Measurements from ENCODE around the gene ADK. TPM values are rescaled to one million over a fixed set of nuclear protein-coding genes. Genes with fewer than 3 reads are reported as not detected.

ADK gene
- total and polyA plus RNA-seq, 4 donors = 12.6 to 21.1 (median 16.1) TPM

DNA sequence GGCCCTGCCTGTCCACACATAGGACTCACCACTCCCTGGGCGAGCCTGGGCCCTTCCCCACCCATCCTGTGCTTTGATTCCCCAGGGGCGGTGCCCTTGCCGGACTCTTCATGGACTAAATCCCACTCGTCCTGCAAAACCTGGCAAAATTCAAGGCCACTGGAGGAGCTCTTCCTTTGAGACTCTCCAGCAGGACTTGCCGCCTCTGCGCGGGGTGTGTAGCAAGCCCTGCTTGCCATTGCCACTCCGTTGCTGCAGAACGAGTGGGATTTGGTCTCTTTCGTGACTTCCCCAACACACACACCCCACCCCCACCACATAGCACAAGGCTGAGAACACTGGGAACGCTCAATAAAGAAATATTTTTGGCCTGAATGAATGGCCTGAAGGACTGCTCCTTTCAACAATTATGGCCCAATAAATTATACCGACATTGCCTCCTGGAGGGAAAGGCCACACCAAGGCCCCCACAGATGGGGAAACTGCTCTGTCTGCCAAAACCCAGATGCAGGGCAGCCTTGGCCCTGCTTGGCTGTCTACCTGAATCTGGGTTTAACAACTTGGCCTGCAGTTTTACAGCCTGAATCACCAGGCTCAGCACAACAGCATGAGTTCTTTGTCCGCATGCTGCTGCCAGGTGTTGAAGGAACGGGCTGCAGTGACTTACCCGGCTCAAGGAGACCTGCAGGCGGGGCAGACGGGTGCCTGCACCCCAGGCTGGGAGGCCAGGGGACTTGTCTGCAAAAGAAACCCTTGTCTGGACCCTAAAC lies 602.6 kb downstream of the ADK start:
- DNase-seq = no peak
- Histone ChIP-seq H3K4me3 (ENCODE audit: low read length in 2 of 2) (no peak overlapping the region), H3K9me3 (ENCODE audit: control insufficient read depth, low read length) (no peaks in the 10 kb centered on the region), H3K27me3 (ENCODE audit: control insufficient read depth in 1 of 2, insufficient read depth in 2 of 2, low read length in 1 of 2) (no peaks in the 10 kb centered on the region), H3K27ac (ENCODE audit: low read depth in 1 of 2, low read length in 2 of 2) (no peak overlapping the region), H3K4me1 (ENCODE audit: control insufficient read depth in 1 of 2, insufficient read depth in 2 of 2, low read length in 2 of 2) (peaks cover 0 to 6% of the 10 kb centered on the region in 2 donors), H3K36me3 (ENCODE audit: control insufficient read depth in 1 of 2, insufficient read depth in 2 of 2, low read length in 1 of 2) (no peaks in the 10 kb centered on the region)
- 22 to 31% methylated on average over 17 of the region's 17 CpGs for WGBS, 2 donors
- intact Hi-C loops (cut with DNase I) = no loop called here
- ATAC-seq (ENCODE audit: low FRiP score) = peak; percentile 57

GRCh38 chr10:74754381-74754821 lies 603.4 kb downstream of the ADK start:
- intact Hi-C loops (cut with DNase I) = no loop called here
- Histone ChIP-seq H3K27ac (ENCODE audit: low read depth in 1 of 2, low read length in 2 of 2) (no peak overlapping the region), H3K36me3 (ENCODE audit: control insufficient read depth in 1 of 2, insufficient read depth in 2 of 2, low read length in 1 of 2) (no peaks in the 10 kb centered on the region), H3K4me1 (ENCODE audit: control insufficient read depth in 1 of 2, insufficient read depth in 2 of 2, low read length in 2 of 2) (peaks cover 0 to 6% of the 10 kb centered on the region in 2 donors), H3K27me3 (ENCODE audit: control insufficient read depth in 1 of 2, insufficient read depth in 2 of 2, low read length in 1 of 2) (no peaks in the 10 kb centered on the region), H3K4me3 (ENCODE audit: low read length in 2 of 2) (no peak overlapping the region), H3K9me3 (ENCODE audit: control insufficient read depth, low read length) (no peaks in the 10 kb centered on the region)
- ATAC-seq (ENCODE audit: low FRiP score) = no peak
- 43 to 44% methylated on average over 8 of the region's 8 CpGs for WGBS, 2 donors
- no peak for DNase-seq

DNA sequence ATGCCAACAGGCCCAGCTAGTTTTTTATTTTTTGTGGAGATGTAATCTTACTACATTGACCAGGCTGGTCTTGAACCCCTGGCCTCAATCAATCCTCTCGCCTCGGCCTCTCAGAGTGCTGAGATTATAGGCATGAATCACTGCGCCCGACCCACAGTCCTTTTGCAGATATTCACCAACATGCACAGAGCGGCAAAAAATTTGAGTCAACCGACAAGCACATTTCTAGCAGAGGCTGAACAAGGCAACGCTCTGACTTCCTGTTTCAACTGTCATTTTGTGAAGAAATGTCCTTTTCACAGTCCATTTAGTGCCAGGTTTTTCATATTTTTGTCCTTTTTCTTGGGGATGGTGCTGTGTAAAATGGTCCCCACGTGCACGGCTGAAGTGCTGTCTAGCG lies 604.3 kb downstream of the ADK start:
- peaks cover 0 to 6% of the 10 kb centered on the region in 2 donors for H3K4me1 ChIP-seq (ENCODE audit: control insufficient read depth in 1 of 2, insufficient read depth in 2 of 2, low read length in 2 of 2)
- 95 to 96% methylated on average over 10 of the region's 10 CpGs for WGBS, 2 donors
- ATAC-seq (ENCODE audit: low FRiP score) = no peak
- H3K4me3 ChIP-seq (ENCODE audit: low read length in 2 of 2) = no peak overlapping the region
- intact Hi-C loops (cut with DNase I) = no loop called here
- no peaks in the 10 kb centered on the region for H3K27me3 ChIP-seq (ENCODE audit: control insufficient read depth in 1 of 2, insufficient read depth in 2 of 2, low read length in 1 of 2)
- no peak for DNase-seq
- no peaks in the 10 kb centered on the region for H3K36me3 ChIP-seq (ENCODE audit: control insufficient read depth in 1 of 2, insufficient read depth in 2 of 2, low read length in 1 of 2)
- no peak overlapping the region for H3K27ac ChIP-seq (ENCODE audit: low read depth in 1 of 2, low read length in 2 of 2)
- H3K9me3 ChIP-seq (ENCODE audit: control insufficient read depth, low read length) = no peaks in the 10 kb centered on the region

Other genes with a start within 250 kb of the ADK start
- 10 to 100 TPM; 33.6 to 35.4 TPM for gene PLAU, start 240.1 kb upstream of the ADK start, total RNA-seq
- 10 to 100 TPM in 1 of 2 donors, 1 to 10 TPM in 1; 9.6 to 13.6 TPM for gene PLAU, start 240.1 kb upstream of the ADK start, polyA plus RNA-seq
- 100 to 1,000 TPM; 312 to 499 TPM for gene VCL, start 153.1 kb upstream of the ADK start, total RNA-seq
- gene VCL, start 153.1 kb upstream of the ADK start, polyA plus RNA-seq = 100 to 1,000 TPM in 1 of 2 donors, 10 to 100 TPM in 1; 31.6 to 147 TPM
- gene AP3M1, start 393 bp upstream of the ADK start, total RNA-seq = 10 to 100 TPM; 30.0 to 30.4 TPM
- gene AP3M1, start 393 bp upstream of the ADK start, polyA plus RNA-seq = 10 to 100 TPM; 12.4 to 15.5 TPM

Data from aorta (tissue), 5 donors.